NB4 (cell line): ENCODE data around the gene THSD7A.

Experiments used
- MAX ChIP-seq: IDR thresholded peaks from 2 replicates; pipeline ENCODE4 v1.6.1; 2011; ENCODE audit warnings: low read depth, low read length
- MYC ChIP-seq: IDR thresholded peaks from 2 replicates; pipeline ENCODE4 v1.6.1; 2011; ENCODE audit warnings: low read depth, low read length
- POLR2A ChIP-seq: IDR thresholded peaks from 2 replicates; pipeline ENCODE4 v1.6.1; 2011; ENCODE audit warnings: mild to moderate bottlenecking; ENCODE audit not compliant: insufficient read length; ENCODE audit errors: extremely low read depth
- TF ChIP-seq, protein P1 (sequence below): IDR thresholded peaks from one replicate; pipeline ENCODE4 v1.5.1; 2012; ENCODE audit warnings: low read depth, low read length

DNA sequence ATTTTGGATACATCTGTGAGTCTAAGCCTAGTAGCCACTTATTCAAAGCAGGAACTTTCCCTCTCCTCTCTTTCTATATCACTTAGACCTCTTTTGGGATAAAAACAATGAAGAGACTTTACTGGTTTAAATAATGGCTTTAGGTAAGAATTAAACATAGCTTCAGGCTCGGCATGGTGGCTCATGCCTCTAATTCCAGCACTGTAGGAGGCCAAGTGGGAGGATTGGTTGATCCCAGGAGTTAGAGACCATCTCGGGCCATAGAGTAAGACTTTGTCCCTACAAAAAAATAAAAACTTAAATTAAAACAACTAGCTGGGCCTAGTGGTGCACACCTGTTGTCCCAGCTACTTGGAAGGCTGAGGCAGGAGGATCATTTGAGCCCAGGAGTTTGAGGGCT is 304.3 kb downstream of the THSD7A start:
- TF ChIP-seq, protein P1, sequence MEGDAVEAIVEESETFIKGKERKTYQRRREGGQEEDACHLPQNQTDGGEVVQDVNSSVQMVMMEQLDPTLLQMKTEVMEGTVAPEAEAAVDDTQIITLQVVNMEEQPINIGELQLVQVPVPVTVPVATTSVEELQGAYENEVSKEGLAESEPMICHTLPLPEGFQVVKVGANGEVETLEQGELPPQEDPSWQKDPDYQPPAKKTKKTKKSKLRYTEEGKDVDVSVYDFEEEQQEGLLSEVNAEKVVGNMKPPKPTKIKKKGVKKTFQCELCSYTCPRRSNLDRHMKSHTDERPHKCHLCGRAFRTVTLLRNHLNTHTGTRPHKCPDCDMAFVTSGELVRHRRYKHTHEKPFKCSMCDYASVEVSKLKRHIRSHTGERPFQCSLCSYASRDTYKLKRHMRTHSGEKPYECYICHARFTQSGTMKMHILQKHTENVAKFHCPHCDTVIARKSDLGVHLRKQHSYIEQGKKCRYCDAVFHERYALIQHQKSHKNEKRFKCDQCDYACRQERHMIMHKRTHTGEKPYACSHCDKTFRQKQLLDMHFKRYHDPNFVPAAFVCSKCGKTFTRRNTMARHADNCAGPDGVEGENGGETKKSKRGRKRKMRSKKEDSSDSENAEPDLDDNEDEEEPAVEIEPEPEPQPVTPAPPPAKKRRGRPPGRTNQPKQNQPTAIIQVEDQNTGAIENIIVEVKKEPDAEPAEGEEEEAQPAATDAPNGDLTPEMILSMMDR, result no peak
- TF ChIP-seq MAX (no peak), MYC (no peak), POLR2A (no peak)
